Stimulated activated naive CD8-positive, alpha-beta T cell treated with anti-CD3 and anti-CD28 coated beads, Interleukin-15, Interleukin-2, amounts not matched to agents 100 U/mL and 50 U/mL, for 24 hours (primary cell): Measurements from ENCODE around the gene OR10H1.
"Not testable (repeated sequence)": the region's sequence is repeated elsewhere in the genome, so short reads cannot be mapped to it uniquely, and the experiment has no call there.

Experiments
- ATAC-seq: fragments of 150-1000 bp; cut with Tn5 transposase; one replicate; pipeline ENCODE4 v1.10.0; 2021
- DNase-seq: peaks from one replicate; pipeline ENCODE4 v3.0.0; 2021

Gene OR10H1

GRCh38 chr19:15774159-15774558 is 41.3 kb downstream of the OR10H1 start:
- DNase-seq, ATAC-seq: not testable (repeated sequence)

- ATAC-seq, result no peak
- no peak for DNase-seq
Measured at GRCh38 chr19:15769586-15769985, 45.9 kb downstream of the OR10H1 start.

- ATAC-seq (no peak), DNase-seq (peak; percentile 12)
Measured at GRCh38 chr19:15759962-15760565, 55.4 kb downstream of the OR10H1 start.

- no peak for ATAC-seq
- no peak for DNase-seq
Measured at GRCh38 chr19:15758379-15758778, 57.1 kb downstream of the OR10H1 start.
